IPS-18c (cell line): ENCODE measurements around the gene ZDHHC14.

Experiments
- H3K4me3 ChIP-seq: 2 replicates; pipeline ENCODE4 v1.7.0; 2013; ENCODE audit warnings: low read depth, mild to moderate bottlenecking, low read length, moderate library complexity; ENCODE audit not compliant: insufficient read depth
- H3K9me3 ChIP-seq: one replicate; pipeline ENCODE4 v1.6.1; 2013; ENCODE audit warnings: mild to moderate bottlenecking, low read length, moderate library complexity; ENCODE audit not compliant: control insufficient read depth, insufficient read depth

ZDHHC14 gene

GRCh38 chr6:157428427-157429202 is 47.6 kb downstream of the ZDHHC14 start:
- H3K4me3 ChIP-seq = no peak overlapping the region
- H3K9me3 ChIP-seq = no peaks in the 10 kb centered on the region

DNA sequence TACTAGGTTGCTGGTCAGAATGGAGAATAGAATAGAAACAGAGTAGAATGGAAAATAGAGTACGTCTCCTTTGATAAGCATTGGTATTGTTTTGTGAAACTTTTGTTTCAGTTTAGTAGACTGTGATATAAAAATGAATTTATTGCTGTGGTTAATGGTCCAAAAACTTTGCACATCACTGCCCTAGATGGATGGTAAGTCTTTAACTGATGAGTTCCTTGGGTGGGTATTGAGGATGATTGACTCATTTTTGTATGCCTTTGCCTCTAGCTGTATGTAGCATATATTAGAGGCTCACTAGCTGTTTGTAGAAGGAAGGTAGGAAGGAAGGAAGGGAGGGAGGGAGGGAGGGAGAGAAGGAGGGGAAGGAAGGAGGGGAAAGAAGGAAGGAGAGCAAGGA is 48.3 kb downstream of the ZDHHC14 start:
- Histone ChIP-seq H3K9me3 (no peaks in the 10 kb centered on the region), H3K4me3 (no peak overlapping the region)

- Histone ChIP-seq H3K9me3 (no peaks in the 10 kb centered on the region), H3K4me3 (no peak overlapping the region)
Observed at GRCh38 chr6:157430834-157431233, 49.8 kb downstream of the ZDHHC14 start.

- Histone ChIP-seq H3K9me3 (no peaks in the 10 kb centered on the region), H3K4me3 (no peak overlapping the region)
Observed at GRCh38 chr6:157432231-157432891, 51.4 kb downstream of the ZDHHC14 start.

DNA sequence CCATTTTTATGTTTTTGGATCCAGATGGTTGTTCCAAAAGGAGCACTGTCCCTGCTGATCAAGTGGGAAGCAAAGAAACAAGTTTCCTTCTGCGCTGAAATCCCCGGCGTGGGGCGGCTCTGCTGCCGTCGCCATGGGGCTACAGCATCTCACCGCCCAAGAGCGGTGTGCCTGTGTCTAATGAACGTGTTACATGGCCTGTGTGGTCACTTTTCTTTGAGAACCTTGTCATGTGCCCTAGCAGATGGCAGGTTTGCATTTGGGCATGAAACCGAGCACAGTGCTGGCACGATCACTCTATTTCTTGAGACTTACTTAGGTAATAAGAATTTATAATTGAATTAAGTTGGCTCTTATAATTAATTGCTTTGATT is 51.9 kb downstream of the ZDHHC14 start:
- Histone ChIP-seq H3K9me3 (no peaks in the 10 kb centered on the region), H3K4me3 (no peak overlapping the region)

- no peaks in the 10 kb centered on the region for H3K9me3 ChIP-seq
- H3K4me3 ChIP-seq = no peak overlapping the region
Observed at GRCh38 chr6:157433678-157434081, 52.7 kb downstream of the ZDHHC14 start.

GRCh38 chr6:157434349-157435033 is 53.5 kb downstream of the ZDHHC14 start:
- no peak overlapping the region for H3K4me3 ChIP-seq
- no peaks in the 10 kb centered on the region for H3K9me3 ChIP-seq

DNA sequence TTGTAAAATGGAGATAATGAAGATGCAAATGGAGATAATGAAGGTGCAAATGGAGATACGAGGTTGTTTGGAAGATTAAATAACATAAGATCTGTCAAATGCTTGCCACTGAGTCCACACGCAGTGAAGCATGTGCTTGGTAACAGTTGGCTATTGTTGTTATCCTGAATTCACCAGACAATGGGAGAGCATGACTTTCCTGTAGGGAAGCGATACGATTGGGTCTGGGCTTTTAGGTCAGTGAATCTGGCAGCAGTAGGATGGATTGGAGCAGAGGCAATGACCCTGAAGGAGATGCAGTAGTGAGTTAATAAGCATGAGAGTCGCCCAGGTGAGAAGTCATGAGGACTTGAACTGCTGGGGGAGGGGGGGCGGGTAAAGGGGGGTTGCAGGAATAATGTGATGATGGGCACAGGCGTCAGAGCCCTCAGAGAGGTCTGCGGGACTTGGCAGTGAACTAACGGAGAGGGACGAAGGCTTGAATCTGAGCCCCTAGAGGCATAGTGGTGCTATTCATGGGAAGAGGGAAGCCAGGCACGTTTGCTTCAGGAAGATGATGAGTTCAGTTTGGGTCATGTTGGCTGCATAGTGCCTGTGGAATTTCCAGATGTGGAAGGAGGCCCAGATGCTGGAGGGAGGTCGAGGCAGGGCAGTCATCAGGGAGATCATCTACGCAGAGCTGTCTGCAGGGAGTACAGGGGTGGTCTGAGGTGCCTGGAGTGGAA is 55.4 kb downstream of the ZDHHC14 start:
- no peak overlapping the region for H3K4me3 ChIP-seq
- peaks cover 3% of the 10 kb centered on the region for H3K9me3 ChIP-seq

GRCh38 chr6:157436944-157437336 is 56.0 kb downstream of the ZDHHC14 start:
- peaks cover 3% of the 10 kb centered on the region for H3K9me3 ChIP-seq

GRCh38 chr6:157438611-157439111 is 57.7 kb downstream of the ZDHHC14 start:
- H3K9me3 ChIP-seq = peaks cover 3% of the 10 kb centered on the region
- H3K4me3 ChIP-seq = no peak overlapping the region

More at GRCh38 chr6:157436944-157437336, 56.0 kb downstream of the ZDHHC14 start:
- H3K4me3 ChIP-seq = no peak overlapping the region

DNA sequence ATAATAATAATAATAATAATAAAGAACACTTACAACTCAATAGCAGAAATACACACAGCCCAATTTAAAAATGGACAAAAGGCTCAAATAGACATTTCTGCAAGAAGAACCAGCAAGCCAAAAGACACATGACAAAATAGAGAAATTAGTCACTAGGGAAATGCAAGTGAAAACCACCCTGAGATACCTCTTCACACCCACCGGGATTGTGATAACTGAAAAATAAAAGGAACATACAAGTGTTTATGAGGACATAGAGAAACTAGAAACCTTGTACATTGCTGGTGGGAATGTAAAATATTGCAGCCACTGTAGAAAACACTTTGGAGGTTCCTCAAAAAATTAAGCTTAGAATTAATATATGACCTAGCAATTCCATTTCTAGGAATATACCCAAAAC is 59.2 kb downstream of the ZDHHC14 start:
- Histone ChIP-seq H3K9me3 (peaks cover 3% of the 10 kb centered on the region), H3K4me3 (no peak overlapping the region)

DNA sequence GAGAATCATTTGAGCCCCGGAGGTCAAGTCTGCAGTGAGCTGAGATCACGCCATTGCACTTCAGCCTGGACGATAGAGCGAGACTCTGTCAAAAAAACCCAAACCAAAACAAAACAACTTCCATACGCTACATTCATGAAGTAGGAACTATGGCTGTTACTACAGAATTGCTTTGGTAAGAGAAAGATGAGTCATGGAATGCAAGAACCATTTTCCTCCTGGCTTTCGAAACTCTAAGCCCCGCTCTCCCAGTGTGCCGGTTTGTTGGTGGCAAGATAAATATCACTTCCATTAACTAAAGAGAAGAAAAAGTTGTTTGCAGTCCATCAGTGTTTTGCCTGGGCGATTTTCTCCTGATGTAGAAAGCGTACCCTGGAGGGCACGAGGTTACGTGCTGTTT is 61.3 kb downstream of the ZDHHC14 start:
- H3K9me3 ChIP-seq = peaks cover 3% of the 10 kb centered on the region
- no peak overlapping the region for H3K4me3 ChIP-seq

- Histone ChIP-seq H3K4me3 (no peak overlapping the region), H3K9me3 (peaks cover 3% of the 10 kb centered on the region)
Observed at GRCh38 chr6:157443066-157443800, 62.2 kb downstream of the ZDHHC14 start.

DNA sequence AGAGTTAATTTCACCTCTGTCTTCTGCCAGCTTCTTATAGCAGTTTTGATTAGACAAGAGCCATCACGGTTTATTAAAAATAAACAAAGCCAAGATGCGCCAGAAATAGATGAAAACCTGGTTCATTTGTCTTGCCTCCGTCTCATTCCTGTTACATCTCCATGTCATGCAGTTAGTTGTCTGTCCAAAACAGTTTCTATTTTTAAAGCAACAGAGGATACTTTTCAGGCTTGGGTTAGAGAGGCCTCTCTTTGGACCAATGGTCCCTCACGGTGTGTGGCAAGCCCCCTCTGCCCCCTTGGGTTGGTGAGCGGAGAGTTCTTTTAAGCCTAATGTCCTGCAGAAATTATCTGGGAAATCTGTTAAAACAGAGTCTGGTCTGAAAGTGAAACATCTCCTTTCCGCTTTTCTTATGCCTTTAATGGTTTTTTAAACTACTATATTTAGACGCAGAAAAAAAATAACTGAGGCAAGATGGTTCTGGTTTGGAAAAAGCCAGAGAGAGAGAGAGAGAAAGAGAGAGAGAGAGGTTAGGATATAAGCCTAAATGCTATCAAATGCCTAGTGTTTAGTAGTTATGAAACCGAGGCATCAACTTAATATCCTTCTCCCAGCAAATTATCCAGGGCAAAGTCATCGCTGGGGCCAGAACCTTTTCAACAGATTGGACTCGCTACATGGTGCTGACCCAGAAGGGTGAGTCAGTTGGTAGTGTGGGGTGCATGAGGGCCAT is 64.5 kb downstream of the ZDHHC14 start:
- no peaks in the 10 kb centered on the region for H3K9me3 ChIP-seq
- H3K4me3 ChIP-seq = no peak overlapping the region

GRCh38 chr6:157447735-157448134 is 66.7 kb downstream of the ZDHHC14 start:
- no peak overlapping the region for H3K4me3 ChIP-seq
- H3K9me3 ChIP-seq = no peaks in the 10 kb centered on the region

- no peak overlapping the region for H3K4me3 ChIP-seq
- H3K9me3 ChIP-seq = no peaks in the 10 kb centered on the region
Observed at GRCh38 chr6:157449610-157450009, 68.6 kb downstream of the ZDHHC14 start.
